GM23338 (cell line): Measurements from ENCODE around the gene R3HDM2. TPM values are rescaled to one million over a fixed set of nuclear protein-coding genes. Genes with fewer than 3 reads are reported as not detected.

ENCODE experiments used
- CREB1 ChIP-seq: fragments of 250-450 bp; sonication (Bioruptor Pico); IDR thresholded peaks from 2 replicates; pipeline ENCODE4 v1.5.0; 2020; ENCODE audit warnings: low read depth, mild to moderate bottlenecking, moderate library complexity
- EZH2 ChIP-seq: fragments of 200-600 bp; sonication (generic); IDR thresholded peaks from one replicate; pipeline ENCODE4 v1.8.0; 2017; ENCODE audit warnings: antibody characterized with exemption, mild to moderate bottlenecking, low read depth; ENCODE audit not compliant: unreplicated experiment
- POLR2AphosphoS5 ChIP-seq: IDR thresholded peaks from 2 replicates; pipeline ENCODE4 v1.6.1; 2016; ENCODE audit warnings: antibody characterized with exemption, low read depth
- REST ChIP-seq: IDR thresholded peaks from one replicate; pipeline ENCODE4 v1.6.1; 2018; ENCODE audit warnings: antibody characterized with exemption; ENCODE audit not compliant: unreplicated experiment
- STAT1 ChIP-seq: IDR thresholded peaks from one replicate; pipeline ENCODE4 v1.6.1; 2016; ENCODE audit warnings: antibody characterized with exemption; ENCODE audit not compliant: unreplicated experiment
- ZNF114 ChIP-seq: fragments of 250-450 bp; sonication (Bioruptor Pico); IDR thresholded peaks from 2 replicates; pipeline ENCODE4 v1.5.0; 2020; ENCODE audit warnings: mild to moderate bottlenecking, moderate library complexity
- polyA plus RNA-seq: library from polyadenylated mRNA; unstranded; fragments of >200 nt; fragmentation: Nextera tagmentation; extraction: Ambion mirVana; gene quantifications from 2 replicates; pipeline ENCODE4 v1.2.1, GENCODE V29; 2016
- total RNA-seq: library from RNA; depleted of rRNA; stranded (reverse); fragments of >200 nt; shearing (Covaris generic); gene quantifications from 2 replicates; pipeline ENCODE4 v1.2.3, GENCODE V29; 2014
- TF ChIP-seq, protein P1 (sequence below): fragments of 250-450 bp; sonication (Bioruptor Pico); IDR thresholded peaks from 2 replicates; pipeline ENCODE4 v1.5.0; 2020; ENCODE audit warnings: mild to moderate bottlenecking, moderate library complexity
- TF ChIP-seq, protein P2 (sequence below), 2 experiments: fragments of 200-600 bp in 1 of 2; sonication (generic) in 1 of 2; conservative IDR thresholded peaks; 2 replicates each; pipeline versions ENCODE4 v1.5.1 to v1.6.1; 2016 to 2017; ENCODE audit warnings: antibody characterized with exemption in 2 of 2, low read depth in 2 of 2, mild to moderate bottlenecking in 2 of 2, moderate library complexity in 1 of 2

Gene R3HDM2
- total and polyA plus RNA-seq, 2 experiments from 2014 or later = 9.6 to 19.6 TPM

GRCh38 chr12:57451233-57451778 is 20.5 kb upstream of the R3HDM2 start (continued):
- TF ChIP-seq, protein P1, sequence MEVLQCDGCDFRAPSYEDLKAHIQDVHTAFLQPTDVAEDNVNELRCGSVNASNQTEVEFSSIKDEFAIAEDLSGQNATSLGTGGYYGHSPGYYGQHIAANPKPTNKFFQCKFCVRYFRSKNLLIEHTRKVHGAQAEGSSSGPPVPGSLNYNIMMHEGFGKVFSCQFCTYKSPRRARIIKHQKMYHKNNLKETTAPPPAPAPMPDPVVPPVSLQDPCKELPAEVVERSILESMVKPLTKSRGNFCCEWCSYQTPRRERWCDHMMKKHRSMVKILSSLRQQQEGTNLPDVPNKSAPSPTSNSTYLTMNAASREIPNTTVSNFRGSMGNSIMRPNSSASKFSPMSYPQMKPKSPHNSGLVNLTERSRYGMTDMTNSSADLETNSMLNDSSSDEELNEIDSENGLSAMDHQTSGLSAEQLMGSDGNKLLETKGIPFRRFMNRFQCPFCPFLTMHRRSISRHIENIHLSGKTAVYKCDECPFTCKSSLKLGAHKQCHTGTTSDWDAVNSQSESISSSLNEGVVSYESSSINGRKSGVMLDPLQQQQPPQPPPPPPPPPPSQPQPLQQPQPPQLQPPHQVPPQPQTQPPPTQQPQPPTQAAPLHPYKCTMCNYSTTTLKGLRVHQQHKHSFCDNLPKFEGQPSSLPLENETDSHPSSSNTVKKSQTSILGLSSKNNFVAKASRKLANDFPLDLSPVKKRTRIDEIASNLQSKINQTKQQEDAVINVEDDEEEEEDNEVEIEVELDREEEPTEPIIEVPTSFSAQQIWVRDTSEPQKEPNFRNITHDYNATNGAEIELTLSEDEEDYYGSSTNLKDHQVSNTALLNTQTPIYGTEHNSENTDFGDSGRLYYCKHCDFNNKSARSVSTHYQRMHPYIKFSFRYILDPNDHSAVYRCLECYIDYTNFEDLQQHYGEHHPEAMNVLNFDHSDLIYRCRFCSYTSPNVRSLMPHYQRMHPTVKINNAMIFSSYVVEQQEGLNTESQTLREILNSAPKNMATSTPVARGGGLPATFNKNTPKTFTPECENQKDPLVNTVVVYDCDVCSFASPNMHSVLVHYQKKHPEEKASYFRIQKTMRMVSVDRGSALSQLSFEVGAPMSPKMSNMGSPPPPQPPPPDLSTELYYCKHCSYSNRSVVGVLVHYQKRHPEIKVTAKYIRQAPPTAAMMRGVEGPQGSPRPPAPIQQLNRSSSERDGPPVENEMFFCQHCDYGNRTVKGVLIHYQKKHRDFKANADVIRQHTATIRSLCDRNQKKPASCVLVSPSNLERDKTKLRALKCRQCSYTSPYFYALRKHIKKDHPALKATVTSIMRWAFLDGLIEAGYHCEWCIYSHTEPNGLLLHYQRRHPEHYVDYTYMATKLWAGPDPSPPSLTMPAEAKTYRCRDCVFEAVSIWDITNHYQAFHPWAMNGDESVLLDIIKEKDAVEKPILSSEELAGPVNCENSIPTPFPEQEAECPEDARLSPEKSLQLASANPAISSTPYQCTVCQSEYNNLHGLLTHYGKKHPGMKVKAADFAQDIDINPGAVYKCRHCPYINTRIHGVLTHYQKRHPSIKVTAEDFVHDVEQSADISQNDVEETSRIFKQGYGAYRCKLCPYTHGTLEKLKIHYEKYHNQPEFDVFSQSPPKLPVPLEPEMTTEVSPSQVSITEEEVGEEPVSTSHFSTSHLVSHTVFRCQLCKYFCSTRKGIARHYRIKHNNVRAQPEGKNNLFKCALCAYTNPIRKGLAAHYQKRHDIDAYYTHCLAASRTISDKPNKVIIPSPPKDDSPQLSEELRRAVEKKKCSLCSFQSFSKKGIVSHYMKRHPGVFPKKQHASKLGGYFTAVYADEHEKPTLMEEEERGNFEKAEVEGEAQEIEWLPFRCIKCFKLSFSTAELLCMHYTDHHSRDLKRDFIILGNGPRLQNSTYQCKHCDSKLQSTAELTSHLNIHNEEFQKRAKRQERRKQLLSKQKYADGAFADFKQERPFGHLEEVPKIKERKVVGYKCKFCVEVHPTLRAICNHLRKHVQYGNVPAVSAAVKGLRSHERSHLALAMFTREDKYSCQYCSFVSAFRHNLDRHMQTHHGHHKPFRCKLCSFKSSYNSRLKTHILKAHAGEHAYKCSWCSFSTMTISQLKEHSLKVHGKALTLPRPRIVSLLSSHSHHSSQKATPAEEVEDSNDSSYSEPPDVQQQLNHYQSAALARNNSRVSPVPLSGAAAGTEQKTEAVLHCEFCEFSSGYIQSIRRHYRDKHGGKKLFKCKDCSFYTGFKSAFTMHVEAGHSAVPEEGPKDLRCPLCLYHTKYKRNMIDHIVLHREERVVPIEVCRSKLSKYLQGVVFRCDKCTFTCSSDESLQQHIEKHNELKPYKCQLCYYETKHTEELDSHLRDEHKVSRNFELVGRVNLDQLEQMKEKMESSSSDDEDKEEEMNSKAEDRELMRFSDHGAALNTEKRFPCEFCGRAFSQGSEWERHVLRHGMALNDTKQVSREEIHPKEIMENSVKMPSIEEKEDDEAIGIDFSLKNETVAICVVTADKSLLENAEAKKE (CRISPR knock-in tag) = no peak
- TF ChIP-seq STAT1 (no peak), EZH2 (no peak), POLR2AphosphoS5 (no peak), CREB1 (CRISPR knock-in tag) (no peak), REST (no peak), ZNF114 (CRISPR knock-in tag) (no peak)
- TF ChIP-seq, protein P2, sequence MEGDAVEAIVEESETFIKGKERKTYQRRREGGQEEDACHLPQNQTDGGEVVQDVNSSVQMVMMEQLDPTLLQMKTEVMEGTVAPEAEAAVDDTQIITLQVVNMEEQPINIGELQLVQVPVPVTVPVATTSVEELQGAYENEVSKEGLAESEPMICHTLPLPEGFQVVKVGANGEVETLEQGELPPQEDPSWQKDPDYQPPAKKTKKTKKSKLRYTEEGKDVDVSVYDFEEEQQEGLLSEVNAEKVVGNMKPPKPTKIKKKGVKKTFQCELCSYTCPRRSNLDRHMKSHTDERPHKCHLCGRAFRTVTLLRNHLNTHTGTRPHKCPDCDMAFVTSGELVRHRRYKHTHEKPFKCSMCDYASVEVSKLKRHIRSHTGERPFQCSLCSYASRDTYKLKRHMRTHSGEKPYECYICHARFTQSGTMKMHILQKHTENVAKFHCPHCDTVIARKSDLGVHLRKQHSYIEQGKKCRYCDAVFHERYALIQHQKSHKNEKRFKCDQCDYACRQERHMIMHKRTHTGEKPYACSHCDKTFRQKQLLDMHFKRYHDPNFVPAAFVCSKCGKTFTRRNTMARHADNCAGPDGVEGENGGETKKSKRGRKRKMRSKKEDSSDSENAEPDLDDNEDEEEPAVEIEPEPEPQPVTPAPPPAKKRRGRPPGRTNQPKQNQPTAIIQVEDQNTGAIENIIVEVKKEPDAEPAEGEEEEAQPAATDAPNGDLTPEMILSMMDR (conservative IDR thresholded peaks at IDR 0.05; ENCODE audit: low read depth in 2 of 2) = no peak
